NCI-H748 (cell line): Measurements from ENCODE around the gene LDLRAP1.
A peak's percentile ranks its signal among the peaks of the same experiment; 100 is the strongest.

Source experiments
- DNase-seq: peaks from one replicate; lab custom pipeline; 2025; ENCODE audit not compliant: unreplicated experiment; lab: John Stamatoyannopoulos, UW

LDLRAP1 gene

DNA sequence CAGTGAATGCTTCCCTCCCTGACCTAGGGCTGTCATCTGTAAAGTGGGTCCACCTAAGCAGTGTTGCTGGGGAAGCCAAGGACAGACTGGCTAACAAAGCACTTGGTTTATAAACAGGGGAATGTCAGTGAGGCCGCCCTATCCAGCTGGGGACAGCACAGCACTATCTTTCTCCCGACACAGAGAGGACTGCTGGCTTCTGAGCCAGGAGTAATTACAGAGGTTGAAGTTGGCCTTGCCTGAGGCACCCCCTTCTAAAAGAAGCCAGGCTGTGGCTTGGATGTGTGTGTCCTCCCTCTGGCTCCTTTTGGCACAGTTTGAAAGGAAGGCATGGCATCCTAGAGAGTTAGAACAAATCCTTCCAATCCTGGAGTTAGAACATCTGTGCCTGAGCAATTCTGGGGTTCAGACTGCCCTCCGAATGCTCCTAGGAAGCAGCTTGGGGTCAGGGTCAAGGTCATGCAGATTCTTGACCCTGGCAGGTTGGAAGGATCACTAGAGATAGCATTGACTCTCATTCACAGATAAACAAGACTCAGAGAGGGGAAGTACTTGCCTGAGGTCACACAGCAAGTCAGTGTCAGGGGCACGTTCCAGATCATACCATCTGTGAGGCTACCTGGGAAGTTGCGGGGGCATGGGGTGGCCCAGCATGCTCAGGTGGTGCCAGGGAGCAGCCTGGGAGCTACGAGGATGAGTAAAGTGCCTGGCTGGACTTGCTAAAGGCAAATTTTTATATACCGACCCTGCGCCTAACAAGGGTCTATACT, 1.3 kb upstream of the LDLRAP1 start:
- no peak for DNase-seq

DNA sequence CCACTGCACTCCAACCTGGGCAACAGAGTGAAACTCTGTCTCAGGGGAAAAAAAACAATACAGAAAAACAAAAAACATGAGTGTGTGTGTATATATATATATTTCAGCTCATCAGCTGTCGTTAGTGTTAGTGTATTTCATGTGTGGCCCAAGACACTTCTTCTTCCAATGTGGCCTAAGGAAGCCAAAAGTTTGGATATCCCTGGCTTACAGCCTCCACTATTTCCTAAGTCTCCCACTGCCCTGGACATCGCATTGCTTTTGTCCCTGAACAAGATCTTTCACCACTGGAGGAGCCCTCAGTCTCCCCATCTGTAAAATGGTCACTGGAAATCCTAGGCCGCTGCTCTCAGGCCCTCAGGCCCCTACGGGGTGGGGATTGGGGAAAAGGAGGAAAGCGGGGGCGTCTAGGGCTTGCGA, 391 bp upstream of the LDLRAP1 start:
- DNase-seq = no peak

GRCh38 chr1:25544243-25544764, 898 bp downstream of the LDLRAP1 start:
- no peak for DNase-seq

DNA sequence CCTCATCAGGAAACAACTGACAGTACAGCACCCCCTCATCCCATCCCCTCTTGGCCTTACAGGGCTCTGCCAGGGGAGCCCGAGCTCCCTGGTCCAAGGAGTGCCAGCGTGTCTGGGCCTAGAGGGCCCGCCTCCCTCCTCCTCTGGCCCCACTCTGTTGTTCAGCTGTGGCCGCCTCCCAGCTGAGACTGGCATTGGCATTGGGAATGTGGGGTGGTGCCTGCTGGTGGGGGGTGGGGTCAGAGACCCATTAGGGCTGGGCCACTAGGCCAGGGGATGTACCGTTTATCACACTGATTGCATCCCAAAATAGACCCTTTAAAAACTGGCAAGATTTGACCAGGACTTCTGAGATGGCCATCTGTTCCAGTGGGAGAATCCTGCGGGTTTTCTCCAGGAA, 1.4 kb downstream of the LDLRAP1 start:
- DNase-seq = no peak

- DNase-seq = no peak
Measured at GRCh38 chr1:25545767-25546166, 2.4 kb downstream of the LDLRAP1 start.

DNA sequence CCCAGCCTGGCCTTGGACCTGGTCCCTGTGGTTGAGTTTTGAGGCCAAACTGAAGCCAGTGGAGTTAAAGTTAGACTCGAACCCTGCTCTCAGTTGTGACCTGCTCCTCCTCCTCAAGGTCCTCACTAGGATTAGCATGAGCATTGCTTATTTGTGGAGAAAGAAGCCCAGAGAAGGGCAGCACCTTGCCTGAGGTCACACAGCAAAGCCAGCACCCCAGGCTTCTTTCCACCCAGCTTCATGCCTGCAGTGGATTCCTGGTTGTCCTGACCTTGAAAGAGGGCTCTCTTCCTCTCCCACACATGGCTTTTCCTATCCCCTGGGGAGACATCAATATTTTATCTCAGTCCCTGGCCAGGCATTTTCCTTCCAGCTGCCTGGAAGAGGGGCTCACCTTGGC, 2.8 kb downstream of the LDLRAP1 start:
- DNase-seq = no peak

- no peak for DNase-seq
Measured at GRCh38 chr1:25548601-25549000, 5.2 kb downstream of the LDLRAP1 start.

DNA sequence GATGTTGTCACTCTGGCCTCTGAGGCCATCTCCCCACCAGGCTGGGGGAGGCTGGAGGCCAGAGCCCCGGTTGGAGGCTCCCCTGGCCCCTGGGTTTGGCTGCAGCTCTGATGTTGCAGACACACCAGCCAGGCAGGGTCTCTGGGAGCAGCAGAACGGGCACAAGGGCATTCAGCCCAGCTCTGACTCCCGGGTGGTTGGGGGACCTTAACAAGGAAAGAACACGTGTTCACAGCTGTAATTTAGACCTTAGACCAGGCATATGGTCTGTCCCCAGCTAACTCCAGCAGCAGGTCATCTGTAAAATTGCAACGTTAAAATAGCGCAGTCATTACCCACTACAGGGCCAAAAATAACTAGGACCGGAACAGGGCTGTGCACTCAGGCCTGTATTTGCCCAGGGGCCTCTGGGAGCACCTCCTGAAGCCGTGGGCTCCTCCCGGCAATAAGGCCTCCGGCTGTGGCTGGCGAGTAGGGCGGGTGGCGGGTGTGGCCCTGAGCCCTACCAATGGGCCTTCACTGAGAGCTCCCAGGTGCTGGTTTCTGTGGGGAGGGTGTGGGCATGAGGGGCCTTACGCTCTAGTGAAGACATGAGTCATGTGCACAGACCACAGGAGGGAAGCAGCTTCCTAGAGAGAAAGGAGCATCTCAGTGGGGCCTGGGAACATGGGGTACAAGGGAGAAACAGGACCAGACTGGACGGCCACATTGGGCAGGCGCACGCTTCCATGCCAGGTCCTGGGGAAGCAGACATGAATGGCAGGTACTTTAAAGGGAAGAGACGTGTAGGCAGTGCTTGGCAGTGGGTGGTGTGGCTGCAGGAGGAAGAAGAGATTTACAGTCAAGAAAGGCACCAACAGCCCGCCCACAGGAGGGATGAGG, 6.1 kb downstream of the LDLRAP1 start:
- peak; percentile 36 for DNase-seq

DNA sequence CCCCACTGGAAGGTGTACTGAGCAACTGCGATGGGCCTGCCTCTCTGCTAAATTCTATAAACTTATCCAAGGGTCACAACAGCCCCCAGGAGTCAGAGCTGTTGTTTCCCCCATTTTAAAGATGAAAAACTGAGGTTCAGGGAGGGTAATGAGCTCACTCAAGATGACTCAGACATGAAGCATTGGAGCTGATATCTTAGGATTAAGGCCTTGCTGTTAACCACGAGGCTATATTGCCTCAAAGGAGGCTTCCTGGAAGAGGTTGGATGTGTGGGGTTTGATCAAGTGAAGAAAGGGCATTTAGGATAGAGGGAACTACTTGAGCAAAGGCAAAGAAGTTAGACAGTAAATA, 6.7 kb downstream of the LDLRAP1 start:
- DNase-seq = no peak

DNA sequence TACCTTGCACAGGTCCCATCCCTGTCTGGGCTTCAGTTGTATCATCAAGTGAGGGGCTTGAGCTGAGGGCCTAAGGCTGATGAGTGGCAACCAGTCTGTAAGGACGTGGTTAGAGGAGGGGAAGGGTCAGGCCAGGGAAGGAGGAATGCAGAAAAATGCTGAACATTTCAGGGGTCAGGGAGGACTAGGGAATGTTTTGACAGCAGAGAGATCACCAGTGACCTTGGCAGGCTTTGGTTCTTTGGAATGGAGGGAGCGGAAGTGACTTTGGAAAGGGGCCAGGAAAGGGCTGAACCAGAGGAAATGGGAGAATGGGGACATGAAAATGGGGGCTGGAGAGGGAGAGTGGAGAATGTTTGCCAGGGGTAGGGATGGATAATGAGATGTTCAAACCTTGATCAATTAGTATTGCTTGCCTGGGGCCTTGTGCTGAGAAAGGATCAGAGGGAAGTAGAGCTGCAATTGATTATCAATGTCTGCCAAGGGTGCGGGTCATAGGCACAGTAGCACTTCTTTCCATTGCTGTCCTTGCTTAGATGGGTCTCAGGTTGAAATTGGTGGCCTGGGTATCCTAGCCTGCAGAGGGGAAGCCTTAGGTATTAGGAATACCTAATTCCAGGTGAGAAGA, 7.4 kb downstream of the LDLRAP1 start:
- DNase-seq = no peak

DNA sequence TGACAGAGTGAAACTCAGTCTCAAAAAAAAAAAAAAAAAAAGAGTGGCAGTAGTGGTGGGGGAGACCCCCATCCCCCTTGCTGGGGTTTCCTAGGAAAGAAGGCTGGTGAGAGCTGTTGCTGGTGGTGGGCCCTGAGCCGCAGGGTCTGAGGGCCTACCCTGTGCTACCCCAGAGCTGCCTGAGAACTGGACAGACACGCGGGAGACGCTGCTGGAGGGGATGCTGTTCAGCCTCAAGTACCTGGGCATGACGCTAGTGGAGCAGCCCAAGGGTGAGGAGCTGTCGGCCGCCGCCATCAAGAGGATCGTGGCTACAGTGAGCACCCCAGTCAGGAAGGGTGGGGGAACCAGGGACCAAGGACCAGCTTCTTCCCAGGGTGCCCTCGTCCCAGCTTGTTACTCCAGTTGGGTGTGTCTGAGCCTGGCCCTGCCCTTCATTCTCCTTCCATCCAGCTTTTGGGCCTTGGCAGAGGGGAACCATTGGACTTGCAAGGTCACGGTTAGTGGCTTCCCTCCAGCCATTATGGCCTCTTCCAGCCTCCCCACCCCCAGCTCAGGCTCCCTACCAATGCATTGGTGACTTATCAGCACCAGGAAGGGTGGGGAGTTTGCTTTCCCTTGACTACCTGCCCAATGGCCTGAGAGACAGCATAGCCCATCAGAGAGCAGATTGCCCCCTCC, 10.5 kb downstream of the LDLRAP1 start:
- DNase-seq = no peak

GRCh38 chr1:25554430-25554780, 11.0 kb downstream of the LDLRAP1 start:
- DNase-seq = no peak

GRCh38 chr1:25554886-25555752, 11.7 kb downstream of the LDLRAP1 start:
- DNase-seq = no peak

DNA sequence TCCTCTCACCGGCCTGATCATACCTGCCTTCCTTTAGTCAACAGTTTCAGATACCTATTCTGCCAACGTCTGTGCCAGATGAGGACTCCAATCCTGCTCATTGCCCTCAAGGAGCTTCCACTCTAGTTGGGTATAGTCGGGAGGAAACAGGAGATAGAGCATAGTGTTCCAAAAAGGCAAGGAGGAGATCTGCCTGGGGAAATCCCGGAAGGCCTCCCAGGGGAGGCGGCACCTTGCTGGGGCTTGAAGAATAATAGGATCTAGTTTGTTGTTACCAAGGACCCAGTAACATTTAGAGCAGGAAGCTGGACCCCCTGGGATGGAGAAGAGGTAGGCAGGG, 12.3 kb downstream of the LDLRAP1 start:
- no peak for DNase-seq

DNA sequence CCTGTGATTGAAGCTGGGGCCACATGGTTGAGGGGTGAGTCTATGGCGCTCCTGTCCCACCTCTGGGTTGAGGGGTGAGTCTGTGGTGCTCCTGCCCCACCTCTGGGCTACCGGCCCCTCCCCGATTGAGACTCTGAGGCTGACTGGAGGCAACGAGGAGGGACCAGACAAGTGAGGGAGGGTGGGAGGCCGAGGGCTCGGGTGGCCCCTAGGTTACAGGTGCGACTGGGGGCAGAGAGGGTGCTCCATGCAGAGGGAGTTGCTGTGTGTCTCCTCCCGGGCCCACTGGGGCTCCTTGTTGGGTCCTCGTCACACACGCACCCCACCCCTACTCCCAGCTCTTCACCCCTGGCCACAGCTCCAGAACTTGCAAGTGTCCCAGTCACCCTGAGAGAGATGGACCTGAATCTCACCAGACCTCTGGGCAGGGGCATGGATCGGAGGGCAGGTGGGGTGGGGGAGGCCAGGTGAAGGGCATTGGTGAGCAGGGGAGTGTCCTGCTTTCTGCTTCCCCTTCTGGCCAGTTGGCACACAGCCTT, 12.8 kb downstream of the LDLRAP1 start:
- DNase-seq = no peak

DNA sequence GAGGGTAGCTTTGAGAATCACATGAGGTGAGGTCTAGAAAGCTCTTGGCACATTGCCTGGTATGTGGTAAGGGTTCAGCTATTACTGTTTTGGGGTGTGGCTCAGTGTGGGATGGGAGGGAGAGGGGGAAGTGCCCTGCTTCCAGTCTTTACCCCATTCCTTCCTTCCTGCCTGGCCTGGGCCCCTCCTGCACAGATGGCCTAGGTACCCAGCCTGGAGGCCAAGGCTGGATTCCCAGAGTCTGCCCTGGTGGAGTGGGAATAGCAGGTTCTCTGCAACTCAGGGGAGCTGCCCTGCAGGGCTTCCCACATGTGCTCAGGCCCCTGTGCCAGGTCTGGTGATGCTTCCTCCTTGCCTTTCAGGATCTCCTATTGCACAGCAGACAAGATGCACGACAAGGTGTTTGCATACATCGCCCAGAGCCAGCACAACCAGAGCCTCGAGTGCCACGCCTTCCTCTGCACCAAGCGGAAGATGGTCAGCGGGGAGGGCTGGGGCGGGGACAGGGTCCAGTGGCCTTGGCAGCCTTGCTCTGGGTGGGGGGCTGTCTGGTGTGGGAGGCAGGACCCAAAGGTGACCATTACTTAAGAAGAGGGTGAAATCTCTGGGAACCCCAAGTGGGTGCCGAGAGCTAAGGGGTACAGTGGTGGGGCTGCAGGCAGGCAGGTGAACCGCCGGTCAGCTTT, 13.5 kb downstream of the LDLRAP1 start:
- no peak for DNase-seq

DNA sequence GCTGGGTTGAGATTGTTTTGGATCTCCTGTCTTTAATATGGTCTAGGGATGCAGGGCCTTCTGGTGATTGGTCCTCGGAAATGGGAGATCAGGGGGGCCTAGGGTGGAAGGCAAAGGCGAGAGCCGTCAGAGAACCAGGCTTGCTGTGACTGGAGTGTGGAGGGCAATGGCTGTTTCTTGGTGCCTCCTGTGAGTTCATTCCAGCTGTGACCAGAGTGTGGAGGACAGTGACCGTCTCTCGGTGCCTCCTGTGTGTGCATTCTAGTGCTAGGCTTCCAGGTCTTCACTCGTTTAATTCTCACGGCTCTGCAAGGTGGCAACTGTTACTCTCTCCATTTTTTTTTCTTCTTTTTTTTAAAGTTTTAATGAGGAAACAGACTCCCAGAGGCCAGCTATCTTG, 14.1 kb downstream of the LDLRAP1 start:
- DNase-seq = no peak

- no peak for DNase-seq
Measured at GRCh38 chr1:25559031-25559430, 15.6 kb downstream of the LDLRAP1 start.

GRCh38 chr1:25560001-25560400, 16.6 kb downstream of the LDLRAP1 start:
- DNase-seq = no peak

GRCh38 chr1:25560788-25561187, 17.4 kb downstream of the LDLRAP1 start:
- no peak for DNase-seq
